HG02840 (cell line): Measurements from ENCODE around the gene RPGRIP1L.
"Not testable (repeated sequence)": the region's sequence is repeated elsewhere in the genome, so short reads cannot be mapped to it uniquely, and the experiment has no call there.

Experiments
- ATAC-seq: cut with Tn5 transposase; IDR thresholded peaks from one replicate; pipeline ENCODE4 v1.9.1; 2021; ENCODE audit warnings: mild to moderate bottlenecking, moderate library complexity, moderate number of reproducible peaks; ENCODE audit not compliant: unreplicated experiment, low FRiP score

The RPGRIP1L gene

DNA sequence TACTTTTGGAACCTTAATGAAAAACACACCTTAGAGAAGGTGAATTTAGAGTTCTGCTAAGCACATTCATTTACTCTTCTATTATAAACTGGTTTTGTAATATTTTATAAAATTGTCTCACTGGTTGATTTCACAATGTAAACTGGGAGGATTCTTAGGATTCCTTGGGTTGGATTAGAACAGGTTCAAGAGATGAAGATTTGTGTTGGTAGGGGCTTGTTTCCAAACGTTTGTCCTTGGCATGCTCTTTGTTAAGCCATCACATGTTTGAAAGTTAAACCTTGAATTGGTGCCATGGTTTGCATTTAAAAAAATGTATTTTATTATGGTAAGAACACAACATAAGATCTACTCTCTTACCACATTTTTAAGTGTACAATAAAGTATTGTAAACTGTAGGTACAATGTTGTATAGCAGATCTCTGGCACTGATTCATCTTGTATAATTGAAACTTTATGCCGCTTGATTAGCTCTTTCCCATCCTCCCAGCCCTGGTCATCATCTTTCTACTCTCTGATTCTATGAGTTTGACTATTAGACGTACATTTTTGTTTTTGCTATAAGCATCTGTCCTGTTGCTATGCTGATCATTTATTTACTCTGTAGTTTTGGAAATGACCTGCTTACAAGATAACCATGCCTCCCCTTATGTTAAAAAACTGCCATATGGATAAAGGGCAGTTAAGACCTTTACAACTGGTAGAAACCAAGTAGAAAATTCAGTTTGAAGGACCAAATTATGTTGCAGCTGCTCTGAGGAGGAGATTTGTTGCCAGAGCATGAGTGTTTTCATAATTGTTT, 9.9 kb upstream of the RPGRIP1L start:
- no peak for ATAC-seq

DNA sequence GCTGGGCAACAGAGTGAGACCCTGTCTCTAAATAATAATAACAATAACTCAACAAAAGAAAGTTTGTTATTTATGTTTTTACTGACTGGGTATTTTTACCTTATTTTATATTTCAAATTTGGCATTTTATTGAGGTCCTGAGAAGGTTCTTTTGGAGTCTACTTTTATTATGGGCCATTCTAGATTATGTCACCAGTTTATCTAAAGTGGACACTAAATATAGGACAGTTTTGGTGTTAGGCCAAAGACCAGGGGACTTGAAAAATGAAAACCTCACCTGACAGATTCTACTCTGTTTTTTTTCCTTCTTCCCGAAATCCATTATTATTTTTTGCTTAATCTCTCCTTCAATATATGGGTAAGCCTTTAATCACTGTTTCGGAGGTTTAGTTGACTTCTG, 8.4 kb upstream of the RPGRIP1L start:
- no peak for ATAC-seq

DNA sequence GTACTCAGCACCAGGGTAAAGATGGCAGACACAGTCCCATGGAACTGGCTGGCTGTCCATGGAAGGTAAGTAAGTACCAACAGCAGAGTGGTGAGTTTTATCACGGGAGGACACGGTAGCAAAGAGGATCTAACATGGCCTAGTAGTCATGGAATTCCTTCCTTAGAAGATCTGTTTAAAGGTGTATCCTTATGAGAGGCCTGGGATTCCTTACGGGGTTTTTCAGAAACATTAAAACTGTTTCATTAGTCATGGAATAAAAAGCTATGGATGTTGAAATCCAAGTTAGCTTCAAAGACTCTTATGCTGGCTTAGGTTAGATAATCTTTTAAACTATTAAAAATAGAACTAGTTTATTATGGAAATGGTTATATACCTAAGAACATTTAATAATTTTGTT, 7.7 kb upstream of the RPGRIP1L start:
- ATAC-seq = no peak

DNA sequence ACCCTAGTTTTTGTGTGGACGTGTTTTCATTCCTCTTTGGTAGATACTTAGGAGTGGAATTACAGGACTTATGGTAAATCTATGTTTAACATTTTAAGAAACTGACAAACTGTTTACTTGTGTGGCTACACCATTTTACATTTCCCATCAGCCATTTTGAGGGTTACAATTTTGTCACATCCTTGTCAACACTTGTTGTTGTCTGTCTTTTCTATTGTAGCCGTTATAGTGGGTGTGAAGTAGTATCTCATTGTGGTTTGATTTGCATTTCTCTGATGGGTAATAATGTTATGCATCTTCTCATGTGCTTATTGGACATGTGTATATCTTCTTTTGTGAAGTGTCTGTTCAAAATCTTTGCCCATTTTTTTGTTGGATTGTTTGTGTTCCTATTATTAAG, 4.8 kb upstream of the RPGRIP1L start:
- no peak for ATAC-seq

DNA sequence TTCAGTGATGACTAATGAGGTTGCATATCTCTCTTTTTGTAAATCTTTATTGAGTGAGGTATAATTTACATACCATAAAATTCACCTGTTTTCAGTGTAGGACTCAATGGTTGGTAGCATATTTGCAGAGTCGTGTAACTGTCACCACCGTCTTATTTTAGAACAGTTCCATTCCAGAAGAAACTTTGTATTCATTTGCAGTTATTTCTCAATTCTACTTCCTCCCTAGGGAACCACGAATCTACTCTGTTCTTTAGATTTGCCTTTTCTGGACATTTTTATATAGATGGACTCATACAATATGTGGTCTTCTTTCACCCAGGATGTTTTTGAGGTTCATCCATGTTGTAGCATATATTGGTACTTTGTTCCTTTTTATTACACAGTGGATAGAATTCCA, 4.0 kb upstream of the RPGRIP1L start:
- no peak for ATAC-seq

DNA sequence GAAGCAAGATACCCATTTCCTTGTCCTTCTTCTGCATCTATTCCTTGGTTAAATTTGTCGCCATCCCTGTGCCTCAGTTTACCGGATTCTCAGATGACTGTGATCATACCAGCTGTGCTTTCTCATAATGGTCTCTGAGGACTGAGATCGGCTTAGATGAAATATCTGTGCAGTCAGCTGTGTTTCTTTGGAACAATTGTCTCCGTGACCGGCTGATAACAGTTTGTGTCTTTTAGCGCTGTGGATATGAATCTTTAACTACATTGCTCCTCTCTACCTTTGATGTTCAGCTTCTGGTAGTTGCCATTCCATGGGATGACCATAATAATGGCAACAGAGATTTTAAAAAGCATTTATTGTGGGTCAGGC, 770 bp upstream of the RPGRIP1L start:
- ATAC-seq = no peak

DNA sequence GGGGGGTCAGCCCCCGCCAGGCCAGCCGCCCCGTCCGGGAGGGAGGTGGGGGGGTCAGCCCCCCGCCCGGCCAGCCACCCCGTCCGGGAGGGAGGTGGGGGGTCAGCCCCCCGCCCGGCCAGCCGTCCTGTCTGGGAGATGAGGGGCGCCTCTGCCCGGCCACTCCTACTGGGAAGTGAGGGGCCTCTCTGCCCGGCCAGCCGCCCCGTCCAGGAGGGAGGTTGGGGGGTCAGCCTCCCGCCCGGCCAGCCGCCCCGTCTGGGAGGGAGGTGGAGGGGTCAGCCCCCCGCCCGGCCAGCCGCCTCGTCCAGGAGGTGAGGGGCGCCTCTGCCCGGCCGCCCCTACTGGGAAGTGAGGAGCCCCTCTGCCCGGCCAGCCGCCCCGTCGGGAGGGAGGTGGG, 5.4 kb downstream of the RPGRIP1L start:
- not testable (repeated sequence) for ATAC-seq

DNA sequence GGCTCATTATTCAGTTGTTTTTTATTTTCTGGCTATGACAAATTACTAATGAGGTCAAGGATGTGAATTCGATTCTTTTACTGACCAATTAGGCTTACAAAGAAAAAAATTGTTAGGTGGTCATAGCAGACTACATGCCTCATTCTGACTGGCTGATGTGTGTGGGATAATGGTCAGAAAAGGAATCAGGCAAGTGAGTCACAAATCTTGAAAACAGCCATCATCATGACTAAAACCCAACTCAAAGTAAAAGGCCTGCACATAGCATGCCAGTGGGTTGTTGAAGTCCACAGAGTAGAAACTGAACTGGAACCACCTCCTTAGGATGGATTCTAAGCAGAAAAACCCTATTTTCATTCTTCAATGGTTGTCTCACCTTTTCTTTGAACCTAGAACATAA, 8.6 kb downstream of the RPGRIP1L start:
- ATAC-seq = no peak

DNA sequence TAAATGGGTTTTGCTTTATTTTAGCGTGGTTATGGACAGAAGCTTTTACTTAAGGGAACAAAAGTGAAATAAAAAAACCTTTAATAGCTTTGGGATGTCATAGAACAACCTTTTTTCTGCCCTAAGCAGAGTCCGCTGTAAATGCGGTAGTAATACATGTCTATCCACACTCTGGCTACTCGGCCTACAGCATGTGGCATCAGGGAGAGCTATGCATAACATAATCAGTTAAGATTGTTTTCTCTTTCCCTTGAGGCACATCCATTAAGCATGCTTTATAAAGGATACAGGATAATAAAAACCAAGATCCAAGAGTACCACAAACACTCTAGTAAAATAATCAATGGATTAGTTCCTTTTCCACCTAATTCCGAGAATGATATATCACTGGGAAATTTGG, 10.3 kb downstream of the RPGRIP1L start:
- no peak for ATAC-seq

DNA sequence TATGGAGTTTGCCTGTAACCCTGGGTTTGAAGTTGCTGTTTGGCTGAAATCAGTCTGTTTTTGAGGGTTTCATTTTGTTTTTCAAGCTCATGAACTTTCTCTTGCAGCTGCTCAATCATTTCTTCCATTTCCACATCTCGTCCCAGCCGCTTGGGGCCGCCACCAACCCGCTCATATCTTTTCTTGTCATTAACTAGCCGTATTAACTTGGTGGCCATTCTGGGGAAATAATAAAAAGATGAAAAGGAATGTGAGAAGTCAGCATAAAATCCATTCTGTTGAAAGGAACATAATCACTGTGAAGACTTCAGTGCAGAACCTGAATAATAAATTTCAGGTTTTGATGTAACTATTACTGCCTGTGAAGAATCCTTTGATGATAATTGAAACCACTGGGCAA, 11.5 kb downstream of the RPGRIP1L start:
- ATAC-seq = no peak

DNA sequence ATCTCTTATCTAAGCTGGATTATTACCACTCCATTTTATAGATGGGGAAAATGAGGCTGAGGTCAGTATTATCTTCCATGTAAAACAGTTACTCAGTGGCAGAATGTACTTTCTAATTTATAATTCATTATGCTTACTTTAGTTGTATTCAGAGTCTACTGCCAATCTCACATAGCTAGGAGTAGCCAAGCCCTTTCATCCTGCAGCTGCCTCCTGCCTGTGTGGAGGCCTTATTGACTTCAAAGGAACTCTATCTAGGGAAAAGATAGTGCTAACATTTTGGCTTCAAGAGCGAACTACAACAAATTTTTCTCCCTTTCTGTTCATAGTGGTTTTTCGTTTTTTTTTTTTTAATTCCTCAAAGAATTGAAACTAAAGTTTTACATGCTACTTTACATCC, 12.9 kb downstream of the RPGRIP1L start:
- ATAC-seq = no peak

DNA sequence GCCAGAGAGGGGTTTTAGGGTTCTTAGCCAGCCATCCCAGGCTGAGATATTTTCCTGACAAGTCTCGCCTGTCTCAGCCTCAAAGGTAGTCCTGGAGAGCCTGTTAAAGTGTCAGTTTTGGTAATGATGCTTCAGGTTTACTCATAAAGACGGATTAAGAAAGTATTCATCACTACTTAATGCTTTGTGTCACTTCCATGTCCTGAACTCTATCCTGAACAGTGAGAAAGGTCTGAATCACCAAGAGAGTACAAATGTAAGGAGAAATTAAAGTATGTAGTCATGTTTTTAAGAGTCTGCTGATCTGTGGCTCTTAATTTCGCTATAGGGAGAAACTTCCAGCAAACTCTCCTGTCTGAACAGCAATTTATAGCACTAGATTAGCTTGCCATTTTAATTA, 14.0 kb downstream of the RPGRIP1L start:
- ATAC-seq = no peak

DNA sequence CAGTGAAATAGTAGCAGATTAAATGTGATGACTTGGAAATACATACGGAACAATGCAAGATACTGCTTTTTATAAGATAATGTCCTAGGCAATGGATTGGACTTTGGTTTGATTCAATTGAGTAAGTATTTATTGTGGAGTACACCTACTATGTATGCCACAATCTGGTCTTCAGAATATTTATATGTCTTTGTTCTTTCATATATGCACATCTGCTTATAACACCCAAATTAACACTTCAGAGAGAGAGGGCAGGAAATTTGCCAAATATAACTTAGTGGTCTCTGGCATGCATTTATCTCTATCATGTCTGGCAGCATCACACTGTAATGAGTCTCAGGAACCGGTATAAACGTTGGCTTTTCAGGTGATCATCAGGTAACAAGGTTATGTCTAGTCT, 16.9 kb downstream of the RPGRIP1L start:
- ATAC-seq = no peak

DNA sequence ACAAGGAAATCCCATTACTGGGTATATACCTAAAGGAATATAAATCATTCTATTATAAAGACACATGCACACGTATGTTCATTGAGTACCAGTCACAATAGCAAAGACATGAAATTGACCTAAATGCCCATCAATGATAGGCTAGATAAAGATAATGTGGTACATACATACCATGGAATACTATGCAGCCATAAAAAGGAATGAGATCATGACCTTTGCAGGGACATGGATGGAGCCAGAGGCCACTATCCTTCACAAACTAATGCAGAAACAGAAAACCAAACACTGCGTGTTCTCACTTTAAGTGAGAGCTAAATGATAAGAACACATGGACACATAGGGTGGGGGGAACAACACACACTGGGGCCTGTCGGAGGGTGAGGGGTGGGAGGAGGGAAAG, 18.3 kb downstream of the RPGRIP1L start:
- not testable (repeated sequence) for ATAC-seq

DNA sequence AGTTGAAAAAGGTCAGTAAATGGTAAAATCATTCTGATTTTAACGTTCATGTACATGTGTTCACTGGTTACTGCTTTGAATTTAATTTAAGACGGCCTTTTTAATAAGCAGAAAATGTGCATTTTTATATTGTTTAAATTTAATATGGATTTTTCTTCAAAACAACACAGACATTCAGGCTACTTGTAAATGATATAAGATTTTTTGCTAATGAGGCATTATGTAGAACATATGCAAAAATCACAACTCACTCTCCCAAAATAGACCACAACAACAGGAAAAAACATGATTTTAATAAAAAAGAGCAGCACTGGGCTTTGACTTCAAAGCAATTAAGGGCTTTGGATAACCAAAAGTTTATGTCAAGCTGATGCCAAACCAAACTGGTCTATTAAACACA, 22.3 kb downstream of the RPGRIP1L start:
- no peak for ATAC-seq

DNA sequence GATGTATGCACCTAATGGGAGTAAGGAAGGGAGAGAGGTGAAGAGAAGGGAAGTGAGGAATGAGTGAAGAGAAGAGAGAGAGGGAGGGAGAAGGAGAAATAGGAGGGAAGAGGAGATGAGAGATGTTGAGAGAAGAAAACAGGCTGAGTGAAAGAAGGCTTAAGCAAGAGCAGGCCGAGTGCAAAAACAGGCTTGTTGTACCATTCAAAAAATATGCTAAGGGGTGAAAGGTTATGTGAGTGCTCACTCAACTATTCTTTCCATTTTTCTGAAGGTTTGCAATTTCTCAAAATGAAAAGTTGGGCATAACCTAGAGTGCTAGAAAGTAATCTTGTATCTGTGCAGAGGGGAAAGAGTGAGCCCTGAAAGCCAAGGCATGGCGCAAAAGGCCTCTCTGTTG, 22.9 kb downstream of the RPGRIP1L start:
- ATAC-seq = no peak

DNA sequence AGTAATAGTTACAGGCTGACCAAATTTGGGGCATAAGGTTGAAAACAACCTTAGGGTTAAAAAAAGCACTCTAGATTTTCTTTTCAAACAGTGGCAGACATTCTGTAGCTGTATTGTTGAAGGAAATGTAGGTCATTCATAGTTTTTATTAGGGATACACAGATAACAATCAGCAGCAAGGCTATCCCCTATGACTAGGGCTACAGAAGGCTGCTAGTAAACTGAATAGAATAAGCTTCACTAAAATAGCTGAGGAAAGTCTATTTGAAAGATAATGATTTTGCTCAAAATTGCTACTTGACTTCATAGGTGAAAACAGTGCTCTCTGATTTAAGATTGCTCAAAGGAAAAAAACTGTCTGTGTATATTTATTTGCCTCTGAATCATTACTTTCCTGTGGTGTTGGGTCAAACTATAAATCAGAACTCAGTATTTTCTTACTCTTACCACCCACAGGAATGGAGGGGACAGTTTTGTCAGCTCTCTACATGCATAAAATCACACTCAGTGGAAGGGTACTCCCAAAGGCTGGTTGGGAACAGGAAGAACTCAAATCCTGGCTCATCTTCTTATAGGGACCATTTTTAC, 24.8 kb downstream of the RPGRIP1L start:
- ATAC-seq = no peak

DNA sequence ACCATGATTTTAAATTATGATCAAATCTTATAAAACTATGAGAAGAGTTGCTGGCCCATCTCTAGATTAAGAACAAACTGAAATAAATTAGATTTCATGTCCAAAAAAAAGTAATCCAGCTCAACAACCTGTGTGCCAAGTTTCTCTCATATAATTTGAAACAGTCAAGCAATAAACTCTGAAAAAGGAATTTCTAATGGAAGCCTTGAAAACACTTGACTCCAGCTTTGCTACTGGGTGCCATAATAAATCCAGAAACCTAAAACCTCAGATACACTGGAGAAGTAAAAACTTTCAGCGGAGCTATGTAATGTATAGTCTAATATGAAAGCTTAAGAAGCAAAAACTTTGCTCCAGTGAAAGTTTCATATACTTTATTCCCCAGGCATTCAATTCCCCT, 25.5 kb downstream of the RPGRIP1L start:
- ATAC-seq = no peak

DNA sequence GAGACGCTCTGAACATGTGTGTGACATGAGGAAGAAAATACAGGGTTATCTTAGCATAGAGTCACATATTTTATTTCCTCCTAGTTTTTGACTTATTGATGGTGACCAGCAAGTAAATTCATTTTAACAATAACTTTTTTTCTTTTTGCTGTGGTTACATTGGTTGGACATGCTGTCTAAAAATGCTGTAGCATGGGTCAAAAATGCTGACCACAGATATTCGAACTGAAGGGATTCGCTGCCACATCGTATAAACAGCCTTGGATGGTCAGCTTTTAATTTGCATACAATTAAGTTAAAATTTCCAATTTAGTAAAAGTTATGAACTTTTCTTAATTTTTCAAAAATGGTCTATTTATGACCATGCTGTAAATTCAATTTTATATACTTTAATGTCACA, 30.5 kb downstream of the RPGRIP1L start:
- no peak for ATAC-seq

DNA sequence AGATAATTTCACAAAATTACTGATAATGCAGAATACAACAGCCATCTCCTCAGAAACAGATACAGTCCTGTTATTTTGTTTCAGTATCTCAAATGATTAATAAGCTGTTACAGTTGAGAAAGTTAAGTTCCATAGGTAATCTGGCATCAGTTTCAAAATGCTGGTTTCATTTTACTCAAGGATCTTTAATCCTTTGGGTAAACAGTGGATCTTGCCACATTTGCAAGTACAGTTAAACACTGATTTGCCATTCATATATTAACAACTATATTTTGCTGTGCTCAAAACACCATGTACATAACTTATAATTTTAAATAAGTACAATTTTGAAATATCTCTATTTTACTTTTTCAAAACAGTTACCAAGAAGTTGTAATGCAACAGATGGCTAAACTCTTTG, 31.2 kb downstream of the RPGRIP1L start:
- no peak for ATAC-seq

DNA sequence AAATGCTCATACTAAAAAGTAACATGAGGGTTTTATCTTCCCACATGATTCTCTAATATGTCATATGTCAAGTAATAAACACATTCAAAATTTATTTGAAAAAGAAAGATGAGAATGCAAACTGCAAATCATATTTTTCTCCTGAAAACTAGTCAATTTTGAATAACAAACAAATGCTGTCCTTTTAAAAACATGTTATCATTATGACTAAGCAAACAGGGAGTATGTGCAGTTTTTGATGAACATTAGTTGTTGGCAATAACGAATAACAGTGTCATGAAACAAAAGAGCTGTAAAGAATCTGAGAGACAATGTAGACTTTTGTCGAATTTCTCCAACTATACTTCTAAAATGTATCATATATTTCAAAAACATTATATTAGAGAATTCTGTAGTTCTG, 34.8 kb downstream of the RPGRIP1L start:
- ATAC-seq = no peak

DNA sequence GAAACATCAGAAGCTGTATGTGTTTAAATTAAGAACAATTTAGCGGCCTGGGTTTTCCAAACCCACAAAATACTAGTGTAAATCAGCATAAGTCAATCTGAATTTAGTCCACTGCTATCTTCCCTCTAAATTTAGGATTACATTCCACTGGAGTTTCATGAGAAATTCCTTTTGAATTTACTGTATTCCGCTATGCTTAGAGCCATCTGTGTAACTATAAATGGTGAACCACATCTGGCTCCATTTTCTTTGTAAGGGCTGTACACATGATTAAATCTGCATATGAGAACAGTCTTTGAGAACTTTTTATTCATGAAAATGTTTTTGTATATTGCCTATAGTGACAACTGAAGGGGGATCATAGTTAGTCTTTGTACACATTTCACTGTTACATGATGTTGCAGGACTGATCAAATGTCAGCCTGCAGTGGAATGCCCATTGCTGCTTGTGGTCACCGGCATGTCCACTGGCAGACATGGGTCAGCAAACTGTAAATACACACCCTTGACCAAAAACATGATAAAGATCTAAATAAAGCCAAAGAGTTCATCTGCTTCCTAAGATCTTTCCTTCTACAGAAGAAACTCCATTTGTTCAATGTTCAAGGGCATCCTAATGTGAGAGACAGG, 36.8 kb downstream of the RPGRIP1L start:
- ATAC-seq = no peak
